Neuronal stem cell (in vitro differentiated cells): ENCODE measurements around the gene LGI1.

Source experiments
- DNase-seq: peaks from one replicate; pipeline ENCODE4 v3.0.0-alpha.2; 2013; ENCODE audit warnings: low spot score
- H2AFZ ChIP-seq: one replicate; pipeline ENCODE4 v1.6.1; 2013; ENCODE audit warnings: mild to moderate bottlenecking, low read length, inconsistent platforms
- H2AK5ac ChIP-seq: 2 replicates; pipeline ENCODE4 v1.6.1; 2013; ENCODE audit warnings: low read depth, mild to moderate bottlenecking, inconsistent platforms, low read length, moderate library complexity, mixed read lengths
- H2BK120ac ChIP-seq: 2 replicates; pipeline ENCODE4 v1.6.1; 2013; ENCODE audit warnings: low read depth, mild to moderate bottlenecking, inconsistent platforms, low read length, moderate library complexity, mixed read lengths
- H2BK12ac ChIP-seq: one replicate; pipeline ENCODE4 v1.6.1; 2013; ENCODE audit warnings: low read length, inconsistent platforms
- H2BK15ac ChIP-seq: 2 replicates; pipeline ENCODE4 v1.6.1; 2013; ENCODE audit warnings: mild to moderate bottlenecking, low read length, inconsistent platforms, mixed read lengths
- H2BK5ac ChIP-seq: one replicate; pipeline ENCODE4 v1.6.1; 2013; ENCODE audit warnings: inconsistent platforms, mild to moderate bottlenecking, low read length, moderate library complexity
- H3K14ac ChIP-seq: one replicate; pipeline ENCODE4 v1.6.1; 2013; ENCODE audit warnings: low read length, inconsistent platforms
- H3K18ac ChIP-seq: 2 replicates; pipeline ENCODE4 v1.6.1; 2013; ENCODE audit warnings: low read length, inconsistent platforms
- H3K23ac ChIP-seq: 2 replicates; pipeline ENCODE4 v1.6.1; 2013; ENCODE audit warnings: low read depth, mild to moderate bottlenecking, mixed read lengths, low read length, inconsistent platforms; ENCODE audit not compliant: poor library complexity
- H3K27ac ChIP-seq: replicated peaks from 3 replicates; pipeline ENCODE4 v1.5.1; 2013; ENCODE audit warnings: low read length, inconsistent platforms
- H3K27me3 ChIP-seq, 3 experiments: 2 replicates each; pipeline ENCODE4 v1.6.1; 2013; ENCODE audit warnings: low read length in 3 of 3, mild to moderate bottlenecking in 2 of 3, inconsistent platforms in 1 of 3, low read depth in 1 of 3, mixed read lengths in 1 of 3, moderate library complexity in 1 of 3; ENCODE audit not compliant: control insufficient read depth in 3 of 3, insufficient read depth in 3 of 3
- H3K36me3 ChIP-seq, 2 donors: replicated peaks in 1 of 2; 2 replicates each; pipeline ENCODE4 v1.6.1; 2013; ENCODE audit warnings: low read length in 2 of 2; ENCODE audit not compliant: control insufficient read depth in 2 of 2, insufficient read depth in 2 of 2
- H3K4ac ChIP-seq: 2 replicates; pipeline ENCODE4 v1.6.1; 2013; ENCODE audit warnings: inconsistent platforms, mild to moderate bottlenecking, low read length, moderate library complexity
- H3K4me1 ChIP-seq, 2 donors: 1 replicate in 1 of 2; 2 replicates in 1 of 2; pipeline ENCODE4 v1.6.1; 2013; ENCODE audit warnings: low read length in 2 of 2, low read depth in 1 of 2; ENCODE audit not compliant: control insufficient read depth in 2 of 2, insufficient read depth in 1 of 2
- H3K4me2 ChIP-seq: one replicate; pipeline ENCODE4 v1.6.1; 2013; ENCODE audit warnings: mild to moderate bottlenecking, low read length, inconsistent platforms; ENCODE audit not compliant: insufficient read depth, poor library complexity, severe bottlenecking
- H3K4me3 ChIP-seq, 2 donors: 2 replicates each; pipeline ENCODE4 v1.5.1; 2013; ENCODE audit warnings: low read length in 2 of 2, mild to moderate bottlenecking in 2 of 2, inconsistent platforms in 1 of 2, moderate library complexity in 1 of 2
- H3K79me1 ChIP-seq: one replicate; pipeline ENCODE4 v1.6.1; 2013; ENCODE audit warnings: low read depth, mild to moderate bottlenecking, inconsistent platforms, low read length, moderate library complexity
- H3K9ac ChIP-seq: one replicate; pipeline ENCODE4 v1.6.1; 2013; ENCODE audit warnings: mild to moderate bottlenecking, low read depth, low read length, inconsistent platforms; ENCODE audit not compliant: poor library complexity
- H3K9me3 ChIP-seq, 2 donors: replicated peaks in 1 of 2; 2 replicates each; pipeline versions ENCODE3 to v1.6.1; 2013; ENCODE audit warnings: low read length in 2 of 2, mild to moderate bottlenecking in 2 of 2, inconsistent platforms in 1 of 2, low read depth in 1 of 2, mixed read lengths in 1 of 2, moderate library complexity in 1 of 2; ENCODE audit not compliant: control insufficient read depth in 2 of 2, insufficient read depth in 1 of 2
- H4K8ac ChIP-seq: one replicate; pipeline ENCODE4 v1.6.1; 2013; ENCODE audit warnings: low read depth, mild to moderate bottlenecking, inconsistent platforms, low read length, moderate library complexity
- H4K91ac ChIP-seq: one replicate; pipeline ENCODE4 v1.6.1; 2013; ENCODE audit warnings: low read length, low read depth, mild to moderate bottlenecking, inconsistent platforms; ENCODE audit not compliant: poor library complexity
- WGBS, 2 donors: extraction: QIAGEN DNeasy Blood & Tissue Kit; methylation state at CpG; one replicate each; pipeline ENCODE4 v1.1.7; 2013; ENCODE audit warnings: missing lambda C conversion rate in 2 of 2, mixed read lengths in 1 of 2; ENCODE audit not compliant: insufficient read length in 2 of 2, insufficient replicate concordance in 1 of 2; ENCODE audit errors: extremely low coverage in 2 of 2; 5-methylcytosine and 5-hydroxymethylcytosine counted together

LGI1 gene

DNA sequence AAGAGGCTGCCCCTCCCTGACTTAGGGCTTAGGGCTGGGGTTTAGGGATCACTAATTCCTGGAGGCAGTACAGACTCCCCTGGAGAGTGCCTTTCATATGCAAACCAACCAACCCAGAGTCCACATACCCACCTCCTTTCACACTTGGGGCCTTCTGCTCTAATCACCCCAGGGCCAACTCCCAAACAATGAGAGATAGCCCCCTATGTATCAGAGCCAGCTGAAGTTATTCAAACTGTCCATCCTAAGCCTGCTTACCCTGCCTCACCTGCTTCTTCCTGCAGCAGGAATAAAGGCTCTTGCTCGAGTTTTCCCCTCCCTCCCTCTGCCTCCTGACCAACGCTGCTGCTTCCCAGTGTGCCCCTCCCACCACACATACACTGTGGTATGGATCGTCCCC is 84.2 kb downstream of the LGI1 start:
- H3K23ac ChIP-seq = no peak overlapping the region
- peaks cover 0 to 5% of the 10 kb centered on the region in 2 donors for H3K4me1 ChIP-seq
- H3K14ac ChIP-seq = no peak overlapping the region
- H4K8ac ChIP-seq = no peak overlapping the region
- no peak overlapping the region for H2BK15ac ChIP-seq
- no peak overlapping the region for H2BK120ac ChIP-seq
- WGBS, 2 donors = no CpG with 5 or more reads among the region's 3 CpGs
- no peaks in the 10 kb centered on the region for H3K36me3 ChIP-seq
- H3K27me3 ChIP-seq = peaks cover 0 to 12% (median 0%) of the 10 kb centered on the region in 3 experiments
- H3K4me3 ChIP-seq = no peak overlapping the region
- H2AK5ac ChIP-seq = no peak overlapping the region
- H3K18ac ChIP-seq = no peak overlapping the region
- H3K4ac ChIP-seq = no peak overlapping the region
- H3K9me3 ChIP-seq = peaks cover 0 to 2% of the 10 kb centered on the region in 2 donors
- H3K79me1 ChIP-seq = no peaks in the 10 kb centered on the region
- DNase-seq = peak; percentile 8
- H2BK5ac ChIP-seq = no peak overlapping the region
- H3K4me2 ChIP-seq = no peak overlapping the region
- H4K91ac ChIP-seq = no peak overlapping the region
- no peak overlapping the region for H2AFZ ChIP-seq
- H3K27ac ChIP-seq = peak overlapping the region; percentile 7
- H2BK12ac ChIP-seq = no peak overlapping the region
- H3K9ac ChIP-seq = no peak overlapping the region

DNA sequence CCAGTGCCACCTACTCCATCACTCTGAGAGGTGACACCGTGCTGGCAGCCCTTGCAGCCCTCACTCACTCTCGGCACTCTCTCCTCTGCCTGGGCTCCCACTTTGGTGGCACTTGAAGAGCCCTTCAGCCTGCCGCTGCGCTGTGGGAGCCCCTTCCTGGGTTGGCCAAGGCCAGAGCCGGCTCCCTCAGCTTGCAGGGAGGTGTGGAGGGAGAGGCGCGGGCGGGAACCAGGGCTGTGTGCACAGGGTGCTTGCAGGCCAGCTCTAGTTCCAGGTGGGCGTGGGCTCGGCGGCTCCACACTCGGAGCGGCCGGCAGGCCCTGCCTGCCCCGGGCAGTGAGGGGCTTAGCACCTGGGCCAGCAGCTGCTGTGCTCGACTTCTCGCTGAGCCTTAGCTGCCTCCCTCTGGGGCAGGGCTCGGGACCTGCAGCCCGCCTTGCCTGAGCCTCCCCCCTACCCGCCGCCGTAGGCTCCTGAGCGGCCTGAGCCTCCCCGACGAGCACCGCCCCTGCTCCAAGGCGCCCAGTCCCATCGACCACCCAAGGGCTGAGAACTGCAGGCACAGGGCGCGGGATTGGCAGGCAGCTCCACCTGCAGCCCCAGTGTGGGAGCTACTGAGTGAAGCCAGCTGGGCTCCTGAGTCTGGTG is 87.4 kb downstream of the LGI1 start:
- no peak overlapping the region for H3K14ac ChIP-seq
- H3K79me1 ChIP-seq = no peaks in the 10 kb centered on the region
- no peak overlapping the region for H3K9ac ChIP-seq
- no peak overlapping the region for H2BK5ac ChIP-seq
- H3K27me3 ChIP-seq = peaks cover 0 to 16% (median 0%) of the 10 kb centered on the region in 3 experiments
- H3K4me3 ChIP-seq = no peak overlapping the region
- H4K8ac ChIP-seq = no peak overlapping the region
- H4K91ac ChIP-seq = no peak overlapping the region
- H2AK5ac ChIP-seq = no peak overlapping the region
- no CpG with 5 or more reads among the region's 30 CpGs for WGBS, 2 donors
- H3K23ac ChIP-seq = no peak overlapping the region
- no peak overlapping the region for H2BK12ac ChIP-seq
- H3K4me1 ChIP-seq = peaks cover 0 to 5% of the 10 kb centered on the region in 2 donors
- peaks cover 0 to 2% of the 10 kb centered on the region in 2 donors for H3K9me3 ChIP-seq
- H3K18ac ChIP-seq = peak overlapping the region; percentile 13
- H3K4ac ChIP-seq = no peak overlapping the region
- H3K27ac ChIP-seq = no peak overlapping the region
- no peak overlapping the region for H2BK15ac ChIP-seq
- H2BK120ac ChIP-seq = no peak overlapping the region
- no peaks in the 10 kb centered on the region for H3K36me3 ChIP-seq
- no peak overlapping the region for H2AFZ ChIP-seq
- H3K4me2 ChIP-seq = peak overlapping the region; percentile 3
- no peak for DNase-seq
